Endothelial cell of umbilical vein (primary cell): ENCODE results near the gene SVEP1. TPM values are rescaled to one million over a fixed set of nuclear protein-coding genes. Genes with fewer than 3 reads are reported as not detected.

ENCODE experiments used
- BruUV-seq: library from RNA; stranded (reverse); fragments of 400-500 nt; replicated peaks from 2 replicates; lab custom pipeline; 2021; lab: Mats Ljungman, UMichigan
- CTCF ChIA-PET: fragments of 300-600, 350-600 bp; sonication (Branson Sonifier 250); formaldehyde crosslinking; loops from one replicate; lab custom pipeline; 2021; ENCODE audit warnings: antibody characterized with exemption, inconsistent platforms; lab: Charles Lee
- POLR2A ChIA-PET: fragments of 300-600, 350-600 bp; sonication (Branson Sonifier 250); formaldehyde crosslinking; loops from one replicate; lab custom pipeline; 2021; ENCODE audit warnings: antibody characterized with exemption, inconsistent platforms; lab: Charles Lee
- DNase-seq: peaks from one replicate; pipeline ENCODE4 v3.0.0-alpha.2; 2011; ENCODE audit warnings: low read depth, low spot score
- FAIRE-seq: peaks from 2 replicates; lab custom pipeline; 2011; peaks lifted over from hg19 to GRCh38; lab: Jason Lieb, UNC
- H2AFZ ChIP-seq: 2 replicates; pipeline ENCODE4 v1.6.0; 2012; ENCODE audit warnings: low read depth, low read length, control low read depth, inconsistent platforms
- H3K27ac ChIP-seq: 2 replicates; pipeline ENCODE4 v1.5.1; 2011; ENCODE audit warnings: low read depth, mild to moderate bottlenecking, control low read depth, low read length, moderate library complexity; ENCODE audit not compliant: insufficient read depth
- H3K27me3 ChIP-seq, 2 experiments: 2 replicates each; pipeline versions ENCODE4 v1.6.0 to v1.6.1; 2011; ENCODE audit warnings: low read length in 2 of 2, mixed read lengths in 1 of 2; ENCODE audit not compliant: control insufficient read depth in 2 of 2, insufficient read depth in 2 of 2
- H3K36me3 ChIP-seq, 2 experiments: 2 replicates in 1 of 2; 3 replicates in 1 of 2; pipeline ENCODE4 v1.5.1; 2011; ENCODE audit warnings: low read length in 2 of 2, mild to moderate bottlenecking in 1 of 2, moderate library complexity in 1 of 2; ENCODE audit not compliant: control insufficient read depth in 2 of 2, insufficient read depth in 2 of 2; ENCODE audit errors: extremely low read depth in 1 of 2
- H3K4me1 ChIP-seq: 3 replicates; pipeline ENCODE4 v1.5.1; 2011; ENCODE audit warnings: mild to moderate bottlenecking, low read length; ENCODE audit not compliant: control insufficient read depth, insufficient read depth; ENCODE audit errors: extremely low read depth
- H3K4me2 ChIP-seq: 2 replicates; pipeline ENCODE4 v1.6.1; 2011; ENCODE audit warnings: low read length, control low read depth, mixed read lengths; ENCODE audit not compliant: insufficient read depth
- H3K4me3 ChIP-seq, 3 experiments: fragments of 200-600 bp in 1 of 3; sonication (generic), shearing (Covaris generic) in 1 of 3; replicated peaks in 1 of 3; 2 replicates each; pipeline ENCODE4 v1.5.1; 2011 to 2016; ENCODE audit warnings: control low read depth in 3 of 3, low read length in 3 of 3, mild to moderate bottlenecking in 2 of 3, inconsistent platforms in 1 of 3, low read depth in 1 of 3, moderate library complexity in 1 of 3; ENCODE audit not compliant: insufficient read depth in 1 of 3
- H3K79me2 ChIP-seq: 2 replicates; pipeline ENCODE4 v1.6.0; 2012; ENCODE audit warnings: low read length, inconsistent platforms; ENCODE audit not compliant: control insufficient read depth, insufficient read depth
- H3K9ac ChIP-seq: replicated peaks from 2 replicates; pipeline ENCODE3; 2011; ENCODE audit warnings: low read length, control low read depth; ENCODE audit not compliant: insufficient read depth; ENCODE audit errors: extremely low read depth
- H3K9me1 ChIP-seq: replicated peaks from 3 replicates; pipeline ENCODE4 v1.6.0; 2011; ENCODE audit warnings: mild to moderate bottlenecking, low read length; ENCODE audit not compliant: control insufficient read depth, insufficient read depth; ENCODE audit errors: extremely low read depth
- H3K9me3 ChIP-seq: replicated peaks from 2 replicates; pipeline ENCODE4 v1.5.1; 2012; ENCODE audit warnings: low read length, inconsistent platforms; ENCODE audit not compliant: control insufficient read depth, insufficient read depth
- H4K20me1 ChIP-seq: replicated peaks from 2 replicates; pipeline ENCODE3; 2011; ENCODE audit warnings: mild to moderate bottlenecking, low read length; ENCODE audit not compliant: control insufficient read depth, insufficient read depth; ENCODE audit errors: extremely low read depth
- EZH2 ChIP-seq: IDR thresholded peaks from 2 replicates; pipeline ENCODE4 v1.6.1; 2012; ENCODE audit warnings: borderline replicate concordance, low read depth, mild to moderate bottlenecking, moderate library complexity, low read length, inconsistent platforms; ENCODE audit not compliant: severe bottlenecking
- FOS ChIP-seq: IDR thresholded peaks from 2 replicates; pipeline ENCODE4 v1.6.1; 2011; ENCODE audit warnings: mild to moderate bottlenecking, low read length, moderate library complexity, borderline replicate concordance; ENCODE audit not compliant: insufficient read depth
- GATA2 ChIP-seq: IDR thresholded peaks from 2 replicates; pipeline ENCODE4 v1.7.0; 2011; ENCODE audit warnings: low read depth, mild to moderate bottlenecking, moderate library complexity, mixed read lengths, low read length; ENCODE audit not compliant: insufficient read length, insufficient read depth
- JUN ChIP-seq: IDR thresholded peaks from 2 replicates; pipeline ENCODE4 v1.6.1; 2011; ENCODE audit warnings: borderline replicate concordance, low read depth; ENCODE audit not compliant: insufficient read length, insufficient read depth
- MYC ChIP-seq: IDR thresholded peaks from one replicate; pipeline ENCODE4 v1.6.1; 2011; ENCODE audit warnings: mild to moderate bottlenecking, low read depth, low read length
- POLR2A ChIP-seq: IDR thresholded peaks from 2 replicates; pipeline ENCODE4 v1.6.1; 2012; ENCODE audit warnings: low read depth, mild to moderate bottlenecking, control low read depth, low read length
- POLR2AphosphoS5 ChIP-seq: IDR thresholded peaks from 2 replicates; pipeline ENCODE4 v1.6.1; 2012; ENCODE audit warnings: low read depth, mild to moderate bottlenecking, control low read depth, low read length, moderate library complexity; ENCODE audit not compliant: insufficient read depth
- dilution Hi-C: fragments of 300-500 bp; cut with MboI; formaldehyde crosslinking; loops from one replicate; pipeline ENCODE4 v1.15.0; 2019; ENCODE audit warnings: low sequenced_read_pairs; ENCODE audit not compliant: extremely low pct_ligation_motif_present
- intact Hi-C: fragments of 100-400 bp; cut with micrococcal nuclease; formaldehyde crosslinking; loops from one replicate; pipeline ENCODE4 v1.10.0; 2022
- polyA plus RNA-seq, 4 experiments: library from polyadenylated mRNA; depleted of rRNA in 3 of 4; stranded (reverse) in 3 of 4; unstranded in 1 of 4; fragments of >200 nt; gene quantifications; 2 replicates each; pipeline versions ENCODE4 v1.2.1 to v1.2.3, GENCODE V29; 2011 to 2012; ENCODE audit warnings: missing spikeins in 1 of 4
- total RNA-seq: library from RNA; stranded (reverse); gene quantifications from 2 replicates; pipeline ENCODE4 v1.2.3, GENCODE V29; 2021
- TF ChIP-seq, protein P1 (sequence below), 2 donors: IDR thresholded peaks; 1 replicate in 1 of 2; 2 replicates in 1 of 2; pipeline ENCODE4 v1.5.1; 2011; ENCODE audit warnings: low read length in 2 of 2, mild to moderate bottlenecking in 2 of 2, moderate library complexity in 2 of 2, control low read depth in 1 of 2, inconsistent platforms in 1 of 2, low read depth in 1 of 2; ENCODE audit not compliant: insufficient read depth in 1 of 2; ENCODE audit errors: extremely low read depth in 1 of 2

SVEP1 gene
- total and polyA plus RNA-seq, 2 donors (not counting 3 experiments of a cell fraction or from before 2014, with no cell fraction given), result 0.04 to 0.29 TPM

DNA sequence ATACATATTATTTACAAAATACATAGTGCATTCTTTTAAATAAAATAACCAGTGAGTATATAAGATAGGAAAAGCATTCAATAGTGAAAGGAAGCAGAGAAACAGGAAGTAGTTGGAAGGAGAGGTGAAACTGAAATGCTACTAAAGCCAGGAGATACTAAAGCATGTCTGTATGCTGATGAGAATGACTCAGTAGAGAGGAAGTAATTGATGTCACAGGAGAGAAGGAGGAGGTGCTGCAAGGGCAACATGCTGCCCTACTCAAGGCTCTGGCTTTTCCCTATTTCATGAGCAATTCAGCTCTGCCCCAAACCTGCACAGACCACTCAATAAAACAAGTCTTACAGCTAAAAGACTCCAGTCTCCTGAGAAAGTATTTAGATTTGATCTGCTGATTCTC lies 133.4 kb downstream of the SVEP1 start:
- H3K9ac ChIP-seq, result no peak overlapping the region
- H3K79me2 ChIP-seq, result no peaks in the 10 kb centered on the region
- no peaks in the 10 kb centered on the region for H3K9me1 ChIP-seq
- no peaks in the 10 kb centered on the region for H3K27me3 ChIP-seq
- CTCF ChIA-PET, result interaction anchor here (1.4 kb wide), 1 partner anchor 177 kb away, joined by 6 read pairs; no protein-coding TSS in a partner anchor
- BruUV-seq, result no TSS peak
- DNase-seq (no peak), FAIRE-seq (no peak)
- H3K27ac ChIP-seq, result no peak overlapping the region
- no peak overlapping the region for H3K4me2 ChIP-seq
- no peak for TF ChIP-seq FOS
- TF ChIP-seq, protein P1, sequence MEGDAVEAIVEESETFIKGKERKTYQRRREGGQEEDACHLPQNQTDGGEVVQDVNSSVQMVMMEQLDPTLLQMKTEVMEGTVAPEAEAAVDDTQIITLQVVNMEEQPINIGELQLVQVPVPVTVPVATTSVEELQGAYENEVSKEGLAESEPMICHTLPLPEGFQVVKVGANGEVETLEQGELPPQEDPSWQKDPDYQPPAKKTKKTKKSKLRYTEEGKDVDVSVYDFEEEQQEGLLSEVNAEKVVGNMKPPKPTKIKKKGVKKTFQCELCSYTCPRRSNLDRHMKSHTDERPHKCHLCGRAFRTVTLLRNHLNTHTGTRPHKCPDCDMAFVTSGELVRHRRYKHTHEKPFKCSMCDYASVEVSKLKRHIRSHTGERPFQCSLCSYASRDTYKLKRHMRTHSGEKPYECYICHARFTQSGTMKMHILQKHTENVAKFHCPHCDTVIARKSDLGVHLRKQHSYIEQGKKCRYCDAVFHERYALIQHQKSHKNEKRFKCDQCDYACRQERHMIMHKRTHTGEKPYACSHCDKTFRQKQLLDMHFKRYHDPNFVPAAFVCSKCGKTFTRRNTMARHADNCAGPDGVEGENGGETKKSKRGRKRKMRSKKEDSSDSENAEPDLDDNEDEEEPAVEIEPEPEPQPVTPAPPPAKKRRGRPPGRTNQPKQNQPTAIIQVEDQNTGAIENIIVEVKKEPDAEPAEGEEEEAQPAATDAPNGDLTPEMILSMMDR (IDR thresholded peaks at IDR 0.05; ENCODE audit: extremely low read depth in 1 of 2, insufficient read depth in 1 of 2, low read depth in 1 of 2, low read length in 2 of 2), result no peak
- TF ChIP-seq MYC, result no peak
- no peak for TF ChIP-seq POLR2AphosphoS5
- no peak for TF ChIP-seq EZH2
- no peak for TF ChIP-seq POLR2A
- no peak for TF ChIP-seq GATA2
- TF ChIP-seq JUN, result no peak
- POLR2A ChIA-PET, result no interaction called here
- no peaks in the 10 kb centered on the region for H3K4me1 ChIP-seq
- no peaks in the 10 kb centered on the region for H4K20me1 ChIP-seq
- dilution Hi-C loops, result no loop called here
- no peaks in the 10 kb centered on the region for H3K36me3 ChIP-seq
- no peak overlapping the region for H3K4me3 ChIP-seq
- intact Hi-C loops, result no loop called here
- no peak overlapping the region for H2AFZ ChIP-seq
- H3K9me3 ChIP-seq, result no peaks in the 10 kb centered on the region
